GM19438 (cell line): Measurements from ENCODE around the gene KRT86.
"Not testable (repeated sequence)": the region's sequence is repeated elsewhere in the genome, so short reads cannot be mapped to it uniquely, and the experiment has no call there.

Experiments used
- ATAC-seq: cut with Tn5 transposase; IDR thresholded peaks from one replicate; pipeline ENCODE4 v1.9.1; 2021; ENCODE audit warnings: low read depth; ENCODE audit not compliant: unreplicated experiment

The KRT86 gene

GRCh38 chr12:52264435-52264825 lies 10.0 kb upstream of the KRT86 start:
- no peak for ATAC-seq

DNA sequence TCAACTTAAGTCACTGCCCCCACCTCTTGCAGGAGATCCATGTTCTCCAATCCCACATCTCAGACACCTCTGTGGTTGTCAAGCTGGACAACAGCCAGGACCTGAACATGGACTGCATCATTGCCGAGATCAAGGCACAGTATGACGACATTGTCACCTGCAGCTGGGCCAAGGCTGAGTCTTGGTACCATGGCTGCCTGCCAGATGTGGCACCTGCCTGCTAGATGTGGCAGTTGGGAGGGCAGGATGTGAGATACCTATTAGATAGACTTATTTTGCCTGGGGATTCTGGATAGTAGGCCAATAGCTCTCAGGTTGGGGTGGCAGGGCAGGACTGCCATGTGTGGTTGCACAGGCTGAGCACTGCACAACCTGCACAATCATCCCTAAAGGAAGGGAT lies 7.9 kb upstream of the KRT86 start:
- no peak for ATAC-seq

DNA sequence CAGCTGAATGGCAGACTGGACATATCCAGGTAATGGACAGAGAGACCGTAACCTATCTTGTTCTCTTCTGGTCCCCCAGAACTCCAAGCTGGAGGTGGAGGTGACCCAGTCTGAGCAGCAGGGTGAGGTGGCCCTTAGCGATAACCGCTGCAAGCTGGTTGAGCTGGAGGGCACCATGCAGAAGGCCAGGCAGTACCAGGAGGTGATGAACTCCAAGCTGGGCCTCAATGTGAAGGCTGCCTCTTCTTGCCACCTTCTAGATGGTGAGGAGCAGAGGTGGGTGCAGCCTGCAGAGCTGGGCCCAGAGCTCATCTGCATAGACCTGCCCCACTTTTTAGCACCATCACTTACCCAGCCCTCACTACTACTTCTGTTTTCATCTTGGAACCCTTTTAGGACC lies 7.2 kb upstream of the KRT86 start:
- ATAC-seq = no peak

DNA sequence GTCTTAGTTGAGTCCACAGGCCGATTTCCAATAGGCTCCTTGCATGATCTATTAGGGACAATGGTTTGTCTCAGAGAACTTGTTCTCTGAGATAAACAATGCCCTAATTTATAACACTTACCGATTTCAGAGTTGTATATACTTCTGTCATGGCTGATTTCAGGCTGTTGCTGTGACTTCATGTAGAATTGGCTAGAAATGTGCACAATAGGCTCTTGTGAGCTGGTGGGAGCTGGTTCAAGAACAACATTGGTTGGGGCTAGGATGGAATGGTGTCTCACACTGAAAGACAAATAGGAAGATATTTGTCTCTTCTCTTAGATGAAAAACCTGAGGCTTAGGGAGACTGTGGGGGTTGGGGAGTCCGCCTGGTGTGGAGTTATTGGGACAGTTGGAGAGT lies 6.7 kb upstream of the KRT86 start:
- no peak for ATAC-seq

- no peak for ATAC-seq
Measured at GRCh38 chr12:52268212-52268611, 6.2 kb upstream of the KRT86 start.

DNA sequence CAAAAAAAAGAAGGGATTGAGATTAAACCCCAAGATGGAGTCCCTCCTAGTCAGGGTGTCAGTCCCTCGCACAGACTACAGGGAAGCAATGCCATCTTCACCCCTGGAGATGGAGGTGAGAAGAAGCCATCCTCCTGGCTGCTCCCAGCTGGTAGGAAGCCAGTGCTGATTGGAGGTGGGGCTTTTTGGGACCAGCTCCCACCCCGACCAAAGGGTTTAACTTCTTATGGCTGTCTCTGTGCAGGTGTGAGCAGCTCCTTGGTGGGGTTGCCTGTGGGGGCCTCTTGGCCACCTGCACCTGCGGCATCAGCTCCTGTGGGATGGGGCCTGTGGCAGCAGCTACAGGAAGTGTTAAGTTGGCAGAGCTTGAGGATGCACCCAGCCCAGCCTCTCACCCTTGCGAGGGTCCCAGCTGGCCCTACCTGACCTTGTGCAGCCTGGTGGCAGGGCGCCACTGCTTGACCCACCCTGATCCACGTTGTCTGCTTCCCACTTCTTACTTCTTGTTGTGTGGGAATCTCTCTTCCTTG lies 3.8 kb upstream of the KRT86 start:
- ATAC-seq = no peak

- ATAC-seq = no peak
Measured at GRCh38 chr12:52271158-52271557, 3.3 kb upstream of the KRT86 start.

DNA sequence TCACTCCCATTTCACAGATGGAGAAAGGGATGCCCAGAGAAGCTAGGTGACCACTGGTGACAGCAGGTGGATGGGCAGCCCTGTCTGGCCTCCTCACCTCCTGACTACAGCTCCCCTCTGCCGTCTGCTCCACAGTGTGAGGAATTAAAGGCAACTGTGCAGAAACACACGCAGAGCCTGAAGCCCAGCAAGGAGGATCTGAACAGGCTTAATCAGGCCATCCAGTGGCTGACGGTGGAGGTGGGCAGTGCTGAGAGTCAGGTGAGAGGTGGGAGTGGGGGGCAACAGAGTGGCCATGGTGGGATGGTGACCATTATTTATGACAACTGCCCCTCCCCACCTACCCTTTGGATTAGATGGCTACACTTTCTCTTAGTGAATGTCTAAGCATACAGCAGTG lies 1.2 kb downstream of the KRT86 start:
- no peak for ATAC-seq

- ATAC-seq = no peak
Measured at GRCh38 chr12:52277486-52278245, 3.2 kb downstream of the KRT86 start.

GRCh38 chr12:52278575-52279421 lies 4.4 kb downstream of the KRT86 start:
- ATAC-seq = no peak

DNA sequence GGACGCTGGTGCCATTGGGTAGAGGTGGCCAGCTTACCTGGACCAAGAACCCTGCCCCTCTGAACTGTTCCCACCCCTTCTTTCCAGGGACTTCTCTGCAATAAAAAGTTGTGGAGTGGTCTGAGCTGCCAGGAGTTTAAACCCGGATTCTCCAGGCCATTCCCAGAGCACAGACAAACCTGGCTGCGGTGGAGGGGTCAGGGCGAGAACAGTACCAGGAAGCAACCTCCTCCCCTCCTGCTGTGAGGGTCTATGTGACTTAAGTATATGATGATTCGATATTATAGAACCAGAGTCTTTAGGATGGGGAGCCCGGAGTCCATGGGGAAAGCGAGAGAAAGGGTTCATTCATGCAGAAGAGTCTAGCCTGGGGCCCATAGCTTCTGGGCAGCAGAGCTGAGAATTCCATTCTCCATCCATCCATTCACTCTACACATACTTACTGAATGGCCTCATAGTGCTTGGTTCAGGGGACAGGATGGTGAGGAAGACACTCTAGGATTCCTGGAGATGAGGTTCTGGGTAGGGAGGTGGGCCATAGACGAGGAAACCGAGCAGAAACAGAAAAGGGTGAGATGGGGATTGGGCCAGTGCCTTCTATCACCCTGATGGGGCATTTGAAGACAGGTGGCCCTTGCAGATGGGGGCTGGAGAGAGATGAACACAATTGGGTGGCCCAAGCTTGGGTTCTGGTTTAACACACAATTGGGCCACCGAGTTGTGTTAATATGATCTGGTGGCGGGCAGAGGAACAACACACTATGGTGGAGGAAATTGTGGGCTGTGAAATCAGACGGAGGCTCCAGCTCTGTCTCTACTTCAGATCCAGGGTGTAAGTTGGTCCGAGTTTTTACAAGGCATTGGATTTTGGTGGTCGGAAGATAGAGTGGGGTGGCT lies 5.2 kb downstream of the KRT86 start:
- ATAC-seq = no peak

DNA sequence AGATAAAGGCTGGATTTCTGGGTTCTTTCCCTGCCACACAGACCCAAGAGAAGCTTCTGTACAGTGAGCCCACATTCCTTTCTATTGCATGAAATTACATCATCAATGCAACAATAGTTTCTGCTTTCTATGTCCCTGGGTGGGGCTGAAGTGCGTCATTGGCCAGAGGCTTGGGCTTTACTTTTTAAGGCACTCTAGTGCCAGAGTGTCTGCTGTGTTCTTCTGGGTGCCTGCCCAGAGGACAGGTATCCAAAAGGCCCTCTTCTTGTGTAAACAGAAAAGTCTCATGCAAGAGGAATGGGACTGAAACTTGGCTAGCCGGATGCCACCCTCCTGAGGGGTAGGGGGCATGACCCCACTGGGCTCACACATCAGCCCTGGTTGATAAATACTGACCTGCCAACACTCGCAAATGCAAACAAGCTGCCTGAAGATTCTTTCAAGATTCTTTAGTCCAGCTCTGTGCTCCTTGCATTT lies 5.9 kb downstream of the KRT86 start:
- ATAC-seq = no peak

DNA sequence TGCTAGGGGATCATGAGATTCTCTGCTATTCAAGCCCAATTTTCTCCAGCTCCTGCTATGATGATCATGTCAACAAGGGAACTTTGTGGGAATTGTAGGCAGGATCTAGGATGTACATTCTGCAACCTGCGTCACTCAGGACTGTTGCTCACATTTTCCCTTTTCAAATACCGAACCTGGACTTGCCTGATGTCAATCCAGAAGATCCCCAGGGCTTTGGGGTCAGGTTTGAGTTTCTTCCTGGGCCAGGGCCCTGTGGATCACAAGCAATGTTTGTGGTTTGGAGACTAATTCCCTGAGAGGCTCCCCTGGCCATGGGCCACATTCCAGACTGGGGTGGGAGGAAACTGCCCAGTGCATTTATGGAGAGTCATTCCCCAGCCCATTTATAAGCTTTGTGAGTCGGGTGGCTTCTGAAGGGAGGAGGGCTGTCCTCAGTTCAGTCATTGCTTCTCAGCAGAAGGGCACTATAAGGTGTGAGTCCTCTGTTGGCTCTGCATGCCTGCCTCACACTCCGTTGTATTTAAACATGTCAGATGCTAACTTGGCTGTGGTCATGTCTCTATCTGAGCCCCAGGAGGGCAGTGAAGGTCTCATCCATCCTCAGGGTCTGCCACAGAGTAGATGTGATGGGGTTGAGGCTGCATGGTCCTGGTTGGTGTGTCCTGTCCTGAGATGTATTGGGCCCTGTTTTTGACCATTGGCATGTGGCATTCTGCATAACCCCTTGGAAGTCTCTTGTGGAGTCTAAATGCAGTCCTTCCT lies 6.5 kb downstream of the KRT86 start:
- ATAC-seq = no peak

- no peak for ATAC-seq
Measured at GRCh38 chr12:52284562-52285171, 10.2 kb downstream of the KRT86 start.

DNA sequence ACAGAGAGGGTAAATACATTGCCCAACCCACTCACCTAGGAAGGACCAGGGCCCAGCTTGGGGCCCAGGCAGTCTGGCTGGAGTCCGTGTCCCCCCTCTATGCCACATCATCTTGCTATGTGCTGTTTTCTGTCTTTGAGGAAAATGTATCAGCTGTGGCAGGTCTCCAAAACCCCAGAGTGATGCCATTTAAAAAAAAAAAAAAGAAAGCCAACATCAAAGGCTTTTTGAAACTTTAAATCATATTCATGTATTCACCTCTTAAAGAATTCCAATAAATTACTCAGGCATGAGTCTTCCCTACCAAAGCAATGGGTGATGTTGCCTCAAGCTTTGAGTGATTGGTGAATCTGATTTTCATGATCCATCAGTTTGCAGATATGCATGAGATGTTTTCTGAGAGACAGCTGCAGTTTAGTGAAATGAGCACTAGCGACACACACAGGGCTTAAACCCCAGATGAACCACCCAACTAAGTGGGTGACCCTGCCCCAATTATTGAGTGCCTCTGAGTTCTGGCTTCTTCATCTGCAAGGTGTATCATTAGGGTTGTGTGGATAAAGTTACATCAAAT lies 10.8 kb downstream of the KRT86 start:
- no peak for ATAC-seq

DNA sequence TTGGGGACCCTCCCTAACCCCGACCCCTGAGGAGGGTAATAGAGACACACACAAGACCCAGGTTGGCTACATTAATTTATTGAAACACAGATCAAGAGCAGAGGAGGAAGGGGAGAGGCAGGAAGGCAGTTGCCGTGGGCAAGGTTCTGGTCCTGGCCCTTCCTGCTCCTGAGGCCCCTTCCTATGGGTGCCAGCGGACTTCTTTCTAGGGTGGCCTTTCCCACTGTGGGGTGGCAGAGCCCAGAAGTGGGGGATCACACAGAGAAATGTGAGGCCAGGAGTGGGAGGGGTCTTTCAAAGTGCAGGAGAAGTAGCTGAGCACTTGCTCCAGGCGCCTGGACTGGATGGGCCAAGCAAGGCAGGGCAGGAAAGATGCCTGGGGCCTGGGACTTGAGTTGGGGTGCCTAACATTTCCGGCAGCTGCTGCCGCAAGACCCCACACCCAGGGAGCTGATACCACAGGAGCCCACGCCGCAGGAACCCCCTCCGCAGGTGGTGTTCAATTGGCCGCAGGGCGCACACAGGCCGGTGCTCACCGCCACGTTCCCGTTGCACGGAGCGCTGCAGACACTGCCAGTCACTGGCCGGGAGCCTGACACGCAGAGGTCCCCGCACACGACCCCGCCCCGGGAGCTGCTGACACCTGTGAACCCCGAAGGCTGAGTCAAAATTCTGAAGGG lies 11.5 kb downstream of the KRT86 start:
- no peak for ATAC-seq

DNA sequence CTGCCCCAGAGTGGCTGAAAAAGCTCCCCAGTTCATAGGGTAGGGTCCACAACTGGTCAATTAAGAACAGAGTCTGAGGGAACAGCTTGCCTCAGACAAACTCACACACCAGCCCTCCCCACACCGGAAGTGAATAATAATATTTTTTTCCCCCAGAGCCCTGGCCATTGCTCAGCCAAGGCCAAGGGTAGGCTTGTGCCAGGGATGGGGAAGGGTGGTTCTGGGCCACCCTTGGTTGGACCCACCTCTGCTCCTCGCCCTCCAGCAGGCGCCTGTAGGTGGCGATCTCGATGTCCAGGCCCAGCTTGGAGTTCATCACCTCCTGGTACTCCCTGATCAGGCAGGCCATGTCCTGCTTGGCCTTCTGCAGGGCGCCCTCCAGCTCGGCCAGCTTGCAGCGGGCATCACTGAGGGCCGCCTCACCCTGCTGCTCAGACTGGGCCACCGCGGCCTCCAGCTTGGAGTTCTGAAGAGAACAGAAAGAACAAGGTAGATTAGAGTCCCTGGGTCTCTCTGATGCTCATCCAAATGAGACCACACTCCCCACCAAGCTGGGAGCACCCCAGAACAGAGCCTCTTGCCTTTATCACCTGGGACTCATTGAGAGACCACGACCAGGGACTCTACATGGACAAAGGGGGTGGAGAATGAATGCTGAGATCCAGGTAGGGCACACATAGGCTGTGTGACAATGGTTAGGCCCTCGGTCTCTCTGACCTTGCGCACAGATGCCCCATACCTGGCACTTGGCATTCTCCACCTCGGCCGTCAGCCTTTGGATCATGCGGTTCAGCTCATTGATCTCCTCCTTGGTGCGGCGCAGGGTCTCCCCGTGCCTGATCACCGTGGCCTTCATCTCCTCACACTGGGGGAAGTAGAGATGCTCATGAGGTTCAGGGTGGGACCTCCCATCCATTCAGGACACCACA lies 12.7 kb downstream of the KRT86 start:
- ATAC-seq = not testable (repeated sequence)
